Dermis blood vessel endothelial cell (primary cell): ENCODE data around the gene CENPA. TPM values are rescaled to one million over a fixed set of nuclear protein-coding genes. Genes with fewer than 3 reads are reported as not detected.
A peak's percentile ranks its signal among the peaks of the same experiment; 100 is the strongest.

Experiments
- DNase-seq: peaks from one replicate; pipeline ENCODE4 v3.0.0; 2010
- total RNA-seq: library from RNA; depleted of rRNA; stranded (reverse); fragments of >200 nt; gene quantifications from 2 replicates; pipeline ENCODE4 v1.2.3, GENCODE V29; 2014

Gene CENPA
- total RNA-seq, 1 donor from 2014 or later: 5.1 TPM

- DNase-seq: no peak
Observed at GRCh38 chr2:26763019-26763418, 22.8 kb upstream of the CENPA start.

- peak; percentile 89 for DNase-seq
Observed at GRCh38 chr2:26764078-26764887, 21.6 kb upstream of the CENPA start, which contains the start of gene SLC35F6. Gene SLC35F6 (plus strand): TSS chr2:26764284. CDS start chr2:26764350, 66 bp downstream.

GRCh38 chr2:26764906-26765305 lies 20.9 kb upstream of the CENPA start:
- DNase-seq: no peak

- DNase-seq: no peak
Observed at GRCh38 chr2:26765475-26766200, 20.2 kb upstream of the CENPA start.

GRCh38 chr2:26767129-26767528 lies 18.7 kb upstream of the CENPA start:
- no peak for DNase-seq

GRCh38 chr2:26767894-26768487 lies 17.9 kb upstream of the CENPA start:
- no peak for DNase-seq

- DNase-seq: no peak
Observed at GRCh38 chr2:26768759-26769088, 17.1 kb upstream of the CENPA start.

GRCh38 chr2:26769089-26769761 lies 16.6 kb upstream of the CENPA start:
- DNase-seq: peak; percentile 77

- DNase-seq: peak; percentile 78
Observed at GRCh38 chr2:26770986-26771586, 14.8 kb upstream of the CENPA start.

DNA sequence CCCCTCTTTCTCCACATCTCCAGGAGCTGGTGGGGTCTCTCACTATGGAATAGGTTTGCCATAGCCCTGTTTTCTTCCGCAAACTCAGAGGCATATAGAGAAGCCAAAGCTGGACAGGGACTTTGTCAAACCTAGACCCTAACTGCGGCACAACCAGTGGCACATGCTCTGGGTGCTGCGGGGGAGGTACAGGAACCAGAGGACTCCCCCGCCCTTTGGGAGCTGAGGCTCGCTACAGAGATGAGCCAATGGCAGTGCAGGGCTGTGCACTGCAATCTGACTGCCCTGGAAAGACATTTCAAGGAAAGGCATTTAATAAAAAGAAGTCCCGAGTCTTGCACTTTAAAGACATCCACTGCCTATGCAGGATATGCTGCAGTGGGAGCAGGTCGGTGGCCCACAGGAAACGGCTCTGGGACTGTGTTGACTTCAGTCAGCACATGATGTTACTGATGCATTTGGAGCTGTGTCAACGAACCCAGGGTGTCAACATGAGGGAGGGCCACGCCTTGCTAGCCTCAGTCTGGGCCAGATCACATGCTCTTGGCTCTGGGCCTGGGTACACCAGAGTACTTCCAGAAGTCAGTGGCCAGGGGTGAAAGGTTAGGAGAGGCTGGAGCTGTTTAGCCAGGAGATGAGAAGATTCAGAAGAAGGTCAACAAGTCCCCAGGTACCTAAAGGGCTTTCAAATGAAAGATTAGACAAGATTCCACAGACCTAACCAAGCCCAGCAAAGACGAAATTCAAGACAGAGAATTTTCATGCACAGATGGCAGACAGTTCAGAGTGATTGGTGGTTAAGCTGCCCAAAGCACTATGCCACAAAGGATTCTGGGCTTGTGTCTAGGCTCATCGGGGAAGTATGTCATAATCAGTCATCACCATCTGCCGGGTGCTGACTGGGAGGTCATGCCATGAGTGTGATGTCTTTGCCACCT lies 13.5 kb upstream of the CENPA start:
- DNase-seq: peak; percentile 45

DNA sequence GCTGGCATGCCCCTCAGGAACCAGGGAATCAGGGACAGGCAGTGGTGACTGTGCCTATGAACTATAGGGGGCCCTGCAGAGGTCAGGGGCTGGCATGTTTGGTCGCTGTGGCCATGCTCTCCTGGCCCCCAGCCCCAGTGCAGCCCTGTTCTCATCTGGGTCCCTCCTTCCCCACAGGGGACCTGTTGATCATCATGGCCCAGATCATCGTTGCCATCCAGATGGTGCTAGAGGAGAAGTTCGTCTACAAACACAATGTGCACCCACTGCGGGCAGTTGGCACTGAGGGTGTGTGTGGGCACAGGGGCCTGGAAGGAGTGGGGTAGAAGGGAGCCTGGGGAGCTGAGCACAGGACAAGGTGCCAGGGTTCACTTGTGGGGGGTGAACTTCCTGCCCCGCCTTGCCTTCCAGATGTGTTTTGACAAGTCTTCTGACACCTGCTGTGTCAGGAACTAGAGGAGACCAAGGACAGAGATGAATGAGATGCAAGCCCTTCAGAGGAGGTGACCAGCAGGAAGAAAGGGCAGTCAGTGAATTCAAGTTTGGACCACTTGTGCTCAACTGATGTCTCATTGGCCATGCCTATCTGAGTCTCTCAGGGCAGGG lies 9.6 kb upstream of the CENPA start:
- no peak for DNase-seq

DNA sequence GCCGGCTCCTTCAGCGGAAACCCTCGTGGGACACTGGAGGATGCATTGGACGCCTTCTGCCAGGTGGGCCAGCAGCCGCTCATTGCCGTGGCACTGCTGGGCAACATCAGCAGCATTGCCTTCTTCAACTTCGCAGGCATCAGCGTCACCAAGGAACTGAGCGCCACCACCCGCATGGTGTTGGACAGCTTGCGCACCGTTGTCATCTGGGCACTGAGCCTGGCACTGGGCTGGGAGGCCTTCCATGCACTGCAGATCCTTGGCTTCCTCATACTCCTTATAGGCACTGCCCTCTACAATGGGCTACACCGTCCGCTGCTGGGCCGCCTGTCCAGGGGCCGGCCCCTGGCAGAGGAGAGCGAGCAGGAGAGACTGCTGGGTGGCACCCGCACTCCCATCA lies 7.8 kb upstream of the CENPA start:
- DNase-seq: no peak

GRCh38 chr2:26778507-26778906 lies 7.3 kb upstream of the CENPA start:
- no peak for DNase-seq

- no peak for DNase-seq
Observed at GRCh38 chr2:26780203-26780760, 5.6 kb upstream of the CENPA start.

- DNase-seq: no peak
Observed at GRCh38 chr2:26782876-26783704, 2.8 kb upstream of the CENPA start.

- DNase-seq: no peak
Observed at GRCh38 chr2:26784570-26785234, 1.2 kb upstream of the CENPA start.

DNA sequence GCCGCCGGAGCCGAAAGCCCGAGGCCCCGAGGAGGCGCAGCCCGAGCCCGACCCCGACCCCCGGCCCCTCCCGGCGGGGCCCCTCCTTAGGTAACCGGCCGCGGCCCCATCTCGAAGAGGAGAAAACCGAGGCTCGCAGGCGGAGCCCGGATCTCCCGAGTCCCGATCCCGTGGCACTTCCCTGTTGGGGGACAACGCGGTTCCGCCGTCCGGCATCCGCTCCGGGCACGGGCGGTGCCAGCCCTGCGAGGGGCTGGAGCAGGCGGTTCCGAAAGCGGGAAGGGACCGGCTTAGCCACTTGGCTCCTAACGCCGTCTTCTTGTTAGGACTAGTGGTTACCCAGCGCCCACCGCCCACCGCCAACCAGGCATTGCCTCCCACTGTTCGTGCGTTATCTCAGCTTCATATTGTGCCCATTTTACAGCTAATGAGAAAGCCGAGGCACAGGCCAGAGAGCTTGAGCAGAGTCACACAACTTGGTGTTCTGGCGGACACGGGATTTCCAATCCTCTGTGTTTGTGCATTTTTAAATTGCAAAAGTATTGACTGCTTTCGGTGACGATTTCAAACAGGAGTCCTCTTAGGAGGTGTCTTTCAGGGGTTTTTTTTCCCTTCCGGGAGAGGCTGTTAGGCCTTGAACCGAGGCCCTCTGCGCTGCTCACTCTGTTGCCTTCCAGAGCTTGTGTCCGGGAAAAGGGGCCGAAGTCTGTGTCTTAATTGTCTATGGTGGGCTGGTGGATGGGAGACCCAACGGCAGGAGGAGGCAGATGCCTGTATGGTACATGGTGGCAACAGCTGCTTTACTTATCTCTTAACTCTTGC lies 562 bp downstream of the CENPA start:
- DNase-seq: peak; percentile 36

DNA sequence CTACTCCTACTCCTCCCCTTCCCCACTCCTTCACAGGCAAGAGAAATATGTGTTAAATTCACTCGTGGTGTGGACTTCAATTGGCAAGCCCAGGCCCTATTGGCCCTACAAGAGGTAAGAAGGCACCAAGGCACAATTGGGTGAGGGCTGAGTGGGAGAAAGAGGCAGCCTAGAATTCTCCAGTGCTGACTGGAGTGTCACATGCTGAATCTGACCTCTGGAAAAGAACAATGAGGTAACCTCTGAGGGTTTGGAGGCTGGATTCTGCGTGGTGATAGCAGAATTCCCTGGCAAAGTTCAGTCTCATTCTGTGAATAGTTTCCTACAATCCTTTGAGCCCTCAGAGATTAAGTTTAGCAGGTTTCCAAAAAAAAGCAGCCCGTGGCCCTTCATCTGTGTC lies 6.9 kb downstream of the CENPA start:
- DNase-seq: peak; percentile 17
